Ishikawa (cell line): ENCODE data around the gene NMB.

Experiments
- CEBPB ChIP-seq: IDR thresholded peaks from 2 replicates; pipeline ENCODE4 v1.6.1; 2012
- CREB1 ChIP-seq: IDR thresholded peaks from 2 replicates; pipeline ENCODE4 v1.6.1; 2012; ENCODE audit warnings: low read depth
- EGR1 ChIP-seq: IDR thresholded peaks from 2 replicates; pipeline ENCODE4 v1.6.1; 2012
- EP300 ChIP-seq: IDR thresholded peaks from 2 replicates; pipeline ENCODE4 v1.6.1; 2012; ENCODE audit warnings: borderline replicate concordance
- FOXM1 ChIP-seq: IDR thresholded peaks from 2 replicates; pipeline ENCODE4 v1.6.1; 2012; ENCODE audit warnings: low read depth, borderline replicate concordance
- NFIC ChIP-seq: IDR thresholded peaks from 2 replicates; pipeline ENCODE4 v1.6.1; 2012
- RAD21 ChIP-seq: IDR thresholded peaks from 2 replicates; pipeline ENCODE4 v1.6.1; 2012; ENCODE audit warnings: low read depth
- REST ChIP-seq: IDR thresholded peaks from 2 replicates; pipeline ENCODE4 v1.6.1; 2012; ENCODE audit warnings: low read depth, mild to moderate bottlenecking
- TAF1 ChIP-seq: IDR thresholded peaks from 2 replicates; pipeline ENCODE4 v1.6.1; 2012; ENCODE audit warnings: low read depth, mild to moderate bottlenecking
- TCF12 ChIP-seq: IDR thresholded peaks from 2 replicates; pipeline ENCODE4 v1.6.1; 2012; ENCODE audit warnings: low read depth
- TEAD4 ChIP-seq: IDR thresholded peaks from 2 replicates; pipeline ENCODE4 v1.6.1; 2012
- YY1 ChIP-seq: IDR thresholded peaks from 2 replicates; pipeline ENCODE4 v1.6.1; 2012; ENCODE audit warnings: low read depth
- ZBTB7A ChIP-seq: IDR thresholded peaks from 2 replicates; pipeline ENCODE4 v1.6.1; 2012; ENCODE audit warnings: low read depth
- TF ChIP-seq, protein P1 (sequence below): IDR thresholded peaks from 2 replicates; pipeline ENCODE4 v1.6.1; 2012
- TF ChIP-seq, protein P2 (sequence below): IDR thresholded peaks from 2 replicates; pipeline ENCODE4 v1.6.1; 2012

Gene NMB

DNA sequence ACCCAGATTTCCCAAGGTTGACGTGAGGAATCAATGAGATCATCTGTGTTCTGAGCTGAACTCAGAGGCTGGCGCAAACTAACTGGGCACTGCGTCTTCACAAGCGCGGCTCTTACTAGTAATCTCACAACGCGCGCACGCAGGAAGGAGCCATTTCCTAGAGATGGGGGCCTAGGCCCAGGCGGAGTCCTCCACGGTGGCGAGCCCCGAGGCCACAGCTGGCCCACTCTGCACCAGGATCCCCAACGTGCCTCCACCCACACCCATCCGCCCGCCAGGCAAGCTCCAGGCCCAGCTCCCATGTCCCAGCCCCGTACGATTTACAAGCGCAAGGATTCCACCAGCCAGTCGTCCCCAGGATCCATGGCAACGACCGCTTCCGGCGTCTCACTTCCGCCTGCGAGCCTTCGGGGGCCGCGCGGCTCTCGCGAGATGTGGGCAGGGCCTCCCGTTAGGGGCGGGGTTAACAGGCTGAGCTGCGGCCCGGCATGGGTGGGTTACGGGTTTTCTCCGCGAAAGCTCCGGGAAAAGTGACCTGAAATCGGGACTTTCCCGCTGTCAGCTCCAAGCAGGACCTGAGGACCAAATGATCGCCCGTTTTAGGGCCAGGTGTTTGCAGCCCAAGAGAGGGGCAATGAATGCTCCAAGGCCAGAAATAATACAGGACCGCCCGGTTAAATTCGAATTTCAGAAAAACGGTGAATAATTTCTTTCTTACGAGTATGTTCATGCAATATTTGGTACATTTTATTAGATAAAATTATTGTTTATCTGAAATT is 3.9 kb downstream of the NMB start, which contains the start of gene WDR73:
Gene WDR73, minus strand, starts transcription at position 374 of the 779 bp plus-strand sequence. Its CDS starts 9 bp downstream, at position 365.
- TF ChIP-seq EP300 = no peak
- no peak for TF ChIP-seq RAD21
- TF ChIP-seq EGR1 = peak; percentile 42
- TF ChIP-seq, protein P1, sequence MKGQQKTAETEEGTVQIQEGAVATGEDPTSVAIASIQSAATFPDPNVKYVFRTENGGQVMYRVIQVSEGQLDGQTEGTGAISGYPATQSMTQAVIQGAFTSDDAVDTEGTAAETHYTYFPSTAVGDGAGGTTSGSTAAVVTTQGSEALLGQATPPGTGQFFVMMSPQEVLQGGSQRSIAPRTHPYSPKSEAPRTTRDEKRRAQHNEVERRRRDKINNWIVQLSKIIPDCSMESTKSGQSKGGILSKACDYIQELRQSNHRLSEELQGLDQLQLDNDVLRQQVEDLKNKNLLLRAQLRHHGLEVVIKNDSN = no peak
- TF ChIP-seq ZBTB7A = peak; percentile 37; the same call in 1 of the 2 replicates
- no peak; the same call in 1 of the 2 replicates for TF ChIP-seq YY1
- no peak for TF ChIP-seq NFIC
- TF ChIP-seq CEBPB = no peak
- TF ChIP-seq TAF1 = peak; percentile 90
- TF ChIP-seq, protein P2, sequence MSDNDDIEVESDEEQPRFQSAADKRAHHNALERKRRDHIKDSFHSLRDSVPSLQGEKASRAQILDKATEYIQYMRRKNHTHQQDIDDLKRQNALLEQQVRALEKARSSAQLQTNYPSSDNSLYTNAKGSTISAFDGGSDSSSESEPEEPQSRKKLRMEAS = peak; percentile 39; the same call in 1 of the 2 replicates
- no peak for TF ChIP-seq REST
- peak; percentile 44 for TF ChIP-seq TEAD4
- TF ChIP-seq CREB1 = no peak
- no peak; the same call in 1 of the 2 replicates for TF ChIP-seq TCF12

- TF ChIP-seq TCF12 = no peak
- TF ChIP-seq NFIC = no peak
Measured at GRCh38 chr15:84653584-84653909, 4.5 kb downstream of the NMB start.

GRCh38 chr15:84649706-84650105 is 8.3 kb downstream of the NMB start:
- TF ChIP-seq CREB1 (no peak), TCF12 (no peak), EGR1 (no peak), CEBPB (no peak), TAF1 (no peak), RAD21 (no peak), FOXM1 (no peak), YY1 (no peak), NFIC (no peak), REST (no peak), ZBTB7A (no peak), EP300 (no peak), TEAD4 (no peak)
- TF ChIP-seq, protein P2 = no peak
- TF ChIP-seq, protein P1 = no peak

DNA sequence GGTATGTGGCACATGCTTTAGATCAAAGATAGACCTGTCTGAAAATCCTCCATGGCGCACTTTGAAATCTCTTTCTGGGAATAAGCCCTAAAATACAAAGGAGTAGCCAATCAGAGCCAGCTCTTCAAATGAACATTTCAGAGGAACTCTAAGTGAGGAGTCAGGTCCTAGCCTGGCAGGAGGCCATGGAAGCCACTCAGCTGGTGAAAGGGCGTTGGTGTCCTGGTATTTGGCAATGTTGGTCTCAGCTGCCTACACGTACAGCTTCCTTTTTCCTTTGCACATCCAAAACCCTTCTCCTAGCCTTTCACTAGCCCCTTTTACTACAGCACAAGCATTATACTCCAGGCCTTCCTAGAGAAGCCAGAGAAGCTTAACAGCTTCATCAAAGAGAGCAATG is 9.5 kb downstream of the NMB start:
- TF ChIP-seq TAF1 (no peak), YY1 (no peak), FOXM1 (no peak), NFIC (no peak), EP300 (no peak), REST (no peak), TCF12 (no peak), CREB1 (no peak), TEAD4 (no peak)
